Small intestine (tissue), 7 donors: ENCODE data around the gene ITIH4. TPM values are rescaled to one million over a fixed set of nuclear protein-coding genes. Genes with fewer than 3 reads are reported as not detected.
"Not testable (repeated sequence)": the region's sequence is repeated elsewhere in the genome, so short reads cannot be mapped to it uniquely, and the experiment has no call there.

Source experiments
- DNase-seq, 2 donors: peaks; one replicate each; pipeline versions ENCODE4 v3.0.0 to v3.0.0-alpha.2; 2013
- FAIRE-seq: peaks from 2 replicates; lab custom pipeline; 2012; peaks lifted over from hg19 to GRCh38; lab: Jason Lieb, UNC
- H3K27ac ChIP-seq, 3 donors: one replicate each; pipeline ENCODE4 v1.5.1; 2013; ENCODE audit warnings: low read length in 2 of 3, mild to moderate bottlenecking in 2 of 3, control low read depth in 1 of 3, inconsistent platforms in 1 of 3, low read depth in 1 of 3, moderate library complexity in 1 of 3
- H3K27me3 ChIP-seq, 3 donors: one replicate each; pipeline ENCODE4 v1.6.1; 2013; ENCODE audit warnings: low read length in 3 of 3, inconsistent platforms in 1 of 3; ENCODE audit not compliant: control insufficient read depth in 3 of 3, insufficient read depth in 3 of 3
- H3K36me3 ChIP-seq, 3 donors: one replicate each; pipeline ENCODE4 v1.6.1; 2013; ENCODE audit warnings: low read length in 3 of 3, inconsistent platforms in 1 of 3, low read depth in 1 of 3, mild to moderate bottlenecking in 1 of 3, moderate library complexity in 1 of 3; ENCODE audit not compliant: control insufficient read depth in 3 of 3, insufficient read depth in 2 of 3
- H3K4me1 ChIP-seq, 3 donors: one replicate each; pipeline ENCODE4 v1.6.1; 2013; ENCODE audit warnings: low read length in 2 of 3, inconsistent platforms in 1 of 3, low read depth in 1 of 3, mild to moderate bottlenecking in 1 of 3, moderate library complexity in 1 of 3; ENCODE audit not compliant: control insufficient read depth in 3 of 3, insufficient read depth in 2 of 3
- H3K4me3 ChIP-seq, 3 donors: one replicate each; pipeline ENCODE4 v1.5.1; 2013; ENCODE audit warnings: low read length in 3 of 3, control low read depth in 1 of 3, inconsistent platforms in 1 of 3, low read depth in 1 of 3, mild to moderate bottlenecking in 1 of 3, moderate library complexity in 1 of 3
- H3K9me3 ChIP-seq, 2 donors: one replicate each; pipeline ENCODE4 v1.6.1; 2013; ENCODE audit warnings: low read depth in 1 of 2, low read length in 1 of 2; ENCODE audit not compliant: control insufficient read depth in 2 of 2, insufficient read depth in 1 of 2
- WGBS, 3 donors: extraction: QIAGEN DNeasy Blood & Tissue Kit; methylation state at CpG; one replicate each; pipeline ENCODE4 v1.1.7; 2013; 5-methylcytosine and 5-hydroxymethylcytosine counted together
- polyA plus RNA-seq, 4 donors: library from polyadenylated mRNA; stranded (reverse) in 3 of 4; unstranded in 1 of 4; fragments of 200-250 nt in 3 of 4; fragments of 120-200 nt in 1 of 4; gene quantifications; one replicate each; pipeline versions ENCODE4 v1.2.1 to v1.2.3, GENCODE V29; 2013
- donor health status: healthy with polysubstance abuse.
- donor health status: control.
- donor health status: control.
- donor health status: Bipolar disorder and iron deficiency.
- donor health status: healthy.

The ITIH4 gene
- polyA plus RNA-seq, 4 donors: 0.67 to 4.9 (median 2.8) TPM

DNA sequence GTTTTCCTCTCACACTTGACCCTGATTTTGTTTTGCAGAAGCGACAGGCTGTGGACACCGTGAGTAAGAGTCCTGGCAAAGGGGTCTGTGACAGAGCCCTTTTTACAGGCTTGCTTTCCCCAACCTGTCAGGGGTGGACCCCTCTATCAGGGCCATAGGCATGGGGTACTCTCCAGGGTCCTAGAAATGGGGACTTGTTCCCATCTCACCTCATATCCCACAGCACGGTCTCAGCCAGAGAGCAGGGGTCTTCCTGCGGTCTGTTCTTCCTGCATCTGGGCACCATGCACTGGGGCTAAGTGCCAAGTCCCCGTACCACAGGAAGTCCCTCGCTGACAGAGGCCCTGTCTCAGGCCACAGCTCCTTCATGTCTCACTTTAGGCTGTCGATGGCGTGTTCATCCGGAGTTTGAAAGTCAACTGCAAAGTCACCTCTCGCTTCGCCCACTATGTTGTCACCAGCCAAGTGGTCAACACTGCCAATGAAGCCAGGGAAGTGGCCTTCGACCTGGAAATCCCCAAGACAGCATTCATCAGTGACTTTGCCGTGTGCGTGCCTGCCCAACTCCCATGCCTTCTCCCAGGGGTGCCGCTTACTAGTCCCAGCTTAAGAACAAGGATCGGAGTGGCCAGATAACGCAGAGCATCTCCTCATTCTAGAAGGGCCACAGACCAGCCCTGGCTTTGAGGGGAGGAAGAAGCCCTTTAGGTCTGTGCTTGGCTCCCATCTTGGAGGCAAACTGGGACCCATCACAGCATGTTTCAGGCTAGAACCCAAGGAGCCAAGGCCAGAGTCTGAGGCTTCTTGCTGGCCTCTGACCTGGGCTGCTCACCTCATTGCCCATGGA is 52.3 kb downstream of the ITIH4 start:
- H3K36me3 ChIP-seq: no peaks in the 10 kb centered on the region
- H3K4me1 ChIP-seq: peaks cover 0 to 30% (median 0%) of the 10 kb centered on the region in 3 donors
- WGBS, 3 donors: 78 to 87% (median 82%) methylated on average over 17 of the region's 17 CpGs
- H3K4me3 ChIP-seq: no peak overlapping the region
- DNase-seq (no peak), FAIRE-seq (no peak)
- peaks cover 0 to 2% (median 0%) of the 10 kb centered on the region in 3 donors for H3K27me3 ChIP-seq
- no peaks in the 10 kb centered on the region for H3K9me3 ChIP-seq
- H3K27ac ChIP-seq: no peak overlapping the region

DNA sequence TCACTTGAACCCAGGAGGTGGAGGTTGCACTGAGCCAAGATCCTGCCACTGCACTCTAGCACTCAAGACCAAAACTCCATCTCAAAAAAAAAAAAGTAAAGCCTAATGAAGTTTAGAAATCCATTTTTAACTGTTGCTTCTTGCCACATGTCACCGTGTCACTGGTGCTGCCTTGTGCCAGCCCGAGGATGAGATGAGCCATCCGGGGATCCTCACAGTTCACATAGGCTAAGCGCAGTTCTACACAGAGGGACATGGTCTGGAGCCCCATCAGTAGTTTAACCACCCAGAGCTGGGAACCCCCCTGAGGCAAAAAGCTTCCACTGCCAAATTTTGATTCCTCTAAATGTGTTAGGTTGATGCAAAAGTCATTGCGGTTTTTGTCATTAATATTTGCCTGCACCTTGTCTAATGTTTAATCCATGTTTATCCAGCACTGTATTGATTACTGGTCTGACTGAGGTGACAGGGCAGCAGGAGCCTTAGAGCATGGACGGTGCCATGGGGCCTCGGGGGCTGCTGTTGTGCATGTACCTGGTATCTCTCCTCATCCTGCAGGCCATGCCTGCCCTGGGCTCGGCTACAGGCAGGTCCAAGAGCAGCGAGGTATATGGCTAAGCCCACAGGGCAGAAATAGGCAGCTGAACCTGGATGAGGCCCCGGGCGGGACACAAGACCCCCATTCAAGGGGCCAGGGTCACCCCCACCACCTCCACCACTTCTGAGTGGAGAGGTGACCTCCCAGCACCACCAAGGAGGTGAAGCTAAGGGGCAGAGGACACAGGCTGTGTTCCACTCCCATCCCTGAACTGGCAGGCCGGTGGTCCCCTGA is 53.1 kb downstream of the ITIH4 start, which contains the start of gene ITIH1:
TSS of gene ITIH1 (plus strand) at position 473 of the 832 bp plus-strand sequence. CDS start at position 490, 17 bp downstream.
- Histone ChIP-seq H3K27ac (peak within 1 kb of the TSS in 1 of 3 donors; percentile 79), H3K4me1 (peaks cover 0 to 30% (median 0%) of the 10 kb centered on the region in 3 donors), H3K4me3 (no peak within 1 kb of the TSS), H3K27me3 (no peaks in the 10 kb centered on the region), H3K36me3 (no peaks in the 10 kb centered on the region), H3K9me3 (no peaks in the 10 kb centered on the region)
- DNase-seq (no peak), FAIRE-seq (no peak)
- 79 to 88% (median 86%) methylated on average over 12 of the region's 12 CpGs for WGBS, 3 donors

DNA sequence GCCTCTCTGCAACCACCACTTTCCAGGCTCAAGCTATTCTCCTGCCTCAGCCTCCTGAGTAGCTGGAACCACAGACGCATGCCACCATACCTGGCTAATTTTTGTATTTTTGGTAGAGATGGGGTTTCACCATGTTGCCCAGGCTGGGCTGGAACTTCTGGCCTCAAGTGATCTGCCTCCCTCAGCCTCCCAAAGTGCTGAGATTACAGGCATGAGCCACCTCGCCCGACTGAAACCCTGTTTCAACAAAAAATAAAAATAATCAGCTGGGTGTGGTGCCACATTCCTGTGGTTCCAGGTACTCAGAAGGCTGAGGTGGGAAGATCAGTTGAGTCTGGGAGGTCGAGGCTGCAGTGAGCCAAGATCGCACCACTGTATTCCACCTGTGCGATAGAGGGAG is 54.0 kb downstream of the ITIH4 start:
- not testable (repeated sequence) for H3K4me3 ChIP-seq, DNase-seq

DNA sequence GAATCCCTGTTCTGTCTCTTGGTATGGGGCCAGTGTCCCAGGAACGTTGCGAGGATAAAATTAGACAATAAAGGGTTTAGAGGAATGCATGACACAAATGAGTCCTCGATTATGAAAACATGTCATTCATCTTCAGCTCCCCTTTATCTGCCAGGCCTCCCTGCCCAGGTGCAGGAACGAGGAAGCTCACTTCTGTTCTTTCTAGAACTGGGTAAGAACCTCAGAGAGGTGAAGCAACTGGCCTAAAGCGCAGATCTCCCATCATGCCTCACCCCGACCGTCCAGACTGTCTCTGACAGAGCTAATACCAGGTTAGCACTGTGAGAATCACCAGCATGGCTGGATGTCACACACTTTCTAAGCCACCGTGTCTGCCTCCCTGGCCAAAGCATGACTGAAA is 54.6 kb downstream of the ITIH4 start:
- peak in 1 of 2 donors; percentile 42 for DNase-seq
- H3K4me3 ChIP-seq: no peak overlapping the region
- H3K36me3 ChIP-seq: no peaks in the 10 kb centered on the region
- H3K9me3 ChIP-seq: no peaks in the 10 kb centered on the region
- H3K27me3 ChIP-seq: no peaks in the 10 kb centered on the region
- peak overlapping the region in 1 of 3 donors; percentile 79 for H3K27ac ChIP-seq
- FAIRE-seq: no peak
- peaks cover 0 to 34% (median 0%) of the 10 kb centered on the region in 3 donors for H3K4me1 ChIP-seq
- 61 to 65% (median 64%) methylated on average over 8 of the region's 8 CpGs for WGBS, 3 donors

More for the DNA sequence above, 54.0 kb downstream of the ITIH4 start:
- 70 to 78% (median 73%) methylated on average over 6 of the region's 6 CpGs for whole genome bisulfite sequencing, 3 donors
- not testable (repeated sequence) for H3K36me3 ChIP-seq, H3K9me3 ChIP-seq, H3K27me3 ChIP-seq, FAIRE-seq
- Histone ChIP-seq H3K27ac (peak overlapping the region in 1 of 3 donors; percentile 79), H3K4me1 (peaks cover 0 to 31% (median 0%) of the 10 kb centered on the region in 3 donors)

DNA sequence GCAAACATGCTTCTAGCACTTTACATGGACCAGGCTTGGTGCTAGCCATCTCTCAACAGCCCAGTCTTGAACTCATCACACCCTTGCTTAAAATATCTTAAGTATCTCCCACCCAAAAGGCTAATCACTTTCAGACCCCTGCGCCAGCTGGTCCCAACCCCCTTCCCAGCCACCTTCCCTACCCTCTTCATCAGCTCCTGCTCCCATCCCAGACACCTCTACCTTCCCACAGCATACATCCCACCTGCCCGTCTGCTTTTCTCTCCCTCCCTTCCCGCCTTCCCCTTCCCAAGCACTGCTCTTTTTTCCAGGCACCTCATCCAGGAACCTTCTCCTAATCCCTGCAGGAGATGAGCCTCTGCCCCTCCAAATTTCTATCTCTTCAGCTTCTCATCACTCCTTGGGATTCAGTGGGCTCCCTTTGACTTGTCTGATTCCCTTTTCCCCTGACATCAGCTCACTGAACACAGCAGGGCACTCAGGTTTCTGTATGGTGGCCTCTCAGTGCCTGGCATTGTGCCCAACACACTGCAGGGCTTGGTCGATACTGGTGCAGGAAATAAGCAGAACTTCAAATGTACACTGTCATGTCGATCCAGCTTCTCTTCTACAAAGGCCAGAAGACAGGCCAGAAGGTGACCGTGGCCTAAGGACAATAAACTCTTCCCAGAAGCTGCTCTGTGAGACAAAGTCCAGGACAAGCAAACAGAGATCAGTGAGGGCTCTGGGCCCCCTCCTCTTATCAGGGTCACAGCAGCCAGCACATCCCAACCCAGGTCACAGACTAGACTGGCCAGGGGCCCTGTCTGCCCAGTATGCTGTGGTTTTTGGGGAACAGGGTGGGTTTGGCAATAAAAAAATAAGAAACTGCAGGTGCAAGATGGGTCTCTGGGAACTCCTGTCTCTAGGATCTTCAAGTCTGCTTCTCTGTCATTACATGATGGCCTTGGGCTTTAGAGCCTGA is 55.3 kb downstream of the ITIH4 start:
- FAIRE-seq (no peak), DNase-seq (peak; percentile 40 to 67)
- Histone ChIP-seq H3K27ac (peak overlapping the region in 2 of 3 donors; percentile 26 to 79), H3K4me3 (no peak overlapping the region), H3K36me3 (no peaks in the 10 kb centered on the region), H3K4me1 (peaks cover 0 to 34% (median 0%) of the 10 kb centered on the region in 3 donors), H3K27me3 (no peaks in the 10 kb centered on the region), H3K9me3 (no peaks in the 10 kb centered on the region)
- WGBS, 3 donors: 33 to 49% (median 36%) methylated on average over 6 of the region's 6 CpGs

DNA sequence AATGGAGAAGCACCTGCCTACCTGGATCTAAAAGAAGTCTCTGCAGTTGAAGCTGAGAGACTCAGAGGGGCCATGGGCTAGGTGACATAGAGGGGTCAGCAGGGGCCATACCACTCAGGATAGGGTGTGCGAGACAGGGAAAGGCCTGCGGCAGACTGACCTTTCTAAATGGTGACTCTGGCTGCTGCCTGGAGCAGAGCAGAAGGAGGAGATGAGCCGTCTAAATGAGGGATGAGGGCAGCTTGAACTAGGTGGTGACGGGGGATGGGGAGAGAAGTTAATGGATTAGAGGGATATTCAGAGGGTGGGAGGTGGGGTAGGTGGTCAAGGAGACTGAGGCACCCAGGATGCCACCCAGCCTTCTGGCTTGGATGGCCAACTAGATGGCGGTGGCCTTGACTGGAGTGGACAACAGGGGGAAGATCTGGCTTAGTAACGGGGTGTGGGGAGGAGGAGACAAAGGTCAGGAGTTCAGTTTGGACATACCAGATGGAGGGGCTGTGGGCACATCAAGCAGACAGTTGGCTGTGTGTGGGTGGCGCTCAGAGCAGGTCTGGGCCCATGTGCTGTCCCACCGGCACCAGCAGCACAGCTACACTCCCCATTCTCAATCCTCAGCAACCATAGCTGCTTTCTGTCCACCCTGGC is 56.3 kb downstream of the ITIH4 start:
- WGBS, 3 donors: 75 to 80% (median 79%) methylated on average over 8 of the region's 8 CpGs
- no peak for FAIRE-seq

DNA sequence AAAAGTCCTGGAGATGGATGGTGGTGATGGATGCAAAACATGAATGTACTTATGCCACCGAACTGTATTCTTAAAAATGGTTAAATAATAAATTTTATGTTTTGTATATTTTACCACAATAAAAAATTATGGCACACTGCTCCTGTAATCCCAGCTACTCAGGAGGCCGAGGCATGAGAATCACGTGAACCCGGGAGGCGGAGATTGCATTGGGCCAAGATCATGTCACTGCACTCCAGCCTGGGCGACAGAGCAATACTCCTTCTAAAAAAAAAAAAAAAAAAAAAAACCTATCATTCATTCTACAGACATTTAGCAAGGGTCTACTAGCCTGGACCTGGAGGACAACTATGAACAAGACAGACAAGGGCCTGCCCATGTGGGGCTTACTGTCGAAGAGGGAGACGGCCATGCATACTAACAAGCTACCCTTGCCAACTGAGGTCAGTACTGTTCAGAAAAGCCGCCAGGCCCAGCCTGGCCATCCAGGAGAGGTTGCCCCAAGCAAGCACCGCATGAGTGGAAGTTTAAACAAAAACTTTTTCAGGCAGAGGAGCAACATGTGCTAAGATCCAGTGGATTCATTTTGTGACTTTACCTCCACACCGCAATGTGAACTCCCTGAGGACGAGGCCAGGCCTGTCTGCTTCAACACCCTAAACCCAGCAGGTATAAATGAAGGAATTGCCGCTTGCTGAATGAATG is 57.0 kb downstream of the ITIH4 start:
- H3K27ac ChIP-seq: no peak overlapping the region
- no peaks in the 10 kb centered on the region for H3K36me3 ChIP-seq
- H3K9me3 ChIP-seq: no peaks in the 10 kb centered on the region
- FAIRE-seq: no peak
- no peaks in the 10 kb centered on the region for H3K27me3 ChIP-seq
- H3K4me1 ChIP-seq: peaks cover 2 to 37% (median 2%) of the 10 kb centered on the region in 3 donors
- no peak for DNase-seq
- 93 to 95% (median 95%) methylated on average over 13 of the region's 13 CpGs for WGBS, 3 donors
- no peak overlapping the region for H3K4me3 ChIP-seq

More for the DNA sequence above, 56.3 kb downstream of the ITIH4 start:
- Histone ChIP-seq H3K36me3 (no peaks in the 10 kb centered on the region), H3K4me1 (peaks cover 2 to 37% (median 2%) of the 10 kb centered on the region in 3 donors), H3K4me3 (no peak overlapping the region), H3K27ac (no peak overlapping the region), H3K9me3 (no peaks in the 10 kb centered on the region), H3K27me3 (no peaks in the 10 kb centered on the region)
- DNase-seq: no peak
